Activated CD8-positive, alpha-beta memory T cell treated with anti-CD3 and anti-CD28 coated beads for 1 hour (primary cell): Measurements from ENCODE around the gene GALNT9.
"Not testable (repeated sequence)": the region's sequence is repeated elsewhere in the genome, so short reads cannot be mapped to it uniquely, and the experiment has no call there.

ENCODE experiments used
- DNase-seq, 2 donors: peaks; one replicate each; pipeline ENCODE4 v3.0.0-alpha.2; 2020; ENCODE audit warnings: low read depth in 1 of 2; ENCODE audit errors: extremely low read depth in 1 of 2

The GALNT9 gene

GRCh38 chr12:132295561-132295960, 33.8 kb downstream of the GALNT9 start:
- not testable (repeated sequence) for DNase-seq

GRCh38 chr12:132295101-132295526, 34.3 kb downstream of the GALNT9 start:
- no peak for DNase-seq

GRCh38 chr12:132294121-132295034, 35.0 kb downstream of the GALNT9 start:
- no peak for DNase-seq

- no peak for DNase-seq
Measured at GRCh38 chr12:132292328-132293319, 36.8 kb downstream of the GALNT9 start.

DNA sequence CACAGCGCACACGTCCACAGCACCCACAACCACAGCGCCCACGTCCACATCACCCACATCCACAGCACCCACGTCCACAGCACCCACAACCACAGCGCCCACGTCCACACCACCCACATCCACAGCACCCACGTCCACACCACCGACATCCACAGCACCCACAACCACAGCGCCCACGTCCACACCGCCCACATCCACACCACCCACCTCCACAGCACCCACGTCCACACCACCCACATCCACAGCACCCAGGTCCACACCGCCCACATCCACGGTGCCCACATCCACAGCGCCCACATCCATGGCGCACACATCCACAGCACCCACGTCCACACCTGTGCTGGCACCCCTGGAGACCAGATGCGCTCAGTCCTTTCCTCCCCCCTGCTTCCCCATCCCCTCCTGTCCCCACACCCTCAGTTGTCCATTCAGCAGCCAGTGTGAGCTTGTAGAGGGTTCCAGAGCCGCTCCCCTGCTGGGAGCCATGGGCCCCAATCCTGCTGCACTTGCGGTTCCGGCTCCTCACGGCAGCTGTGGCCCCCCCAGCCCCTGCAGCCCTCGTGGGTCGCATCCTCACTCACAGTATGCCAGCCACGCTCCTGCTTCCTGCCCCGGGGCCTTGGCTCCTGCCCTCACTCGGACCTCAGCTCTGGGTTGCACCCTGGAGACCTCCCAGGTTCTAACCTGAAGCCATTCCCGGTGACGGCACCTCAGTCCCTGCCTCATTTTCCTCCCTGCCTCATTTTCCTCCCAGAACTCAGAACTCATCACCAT, 37.8 kb downstream of the GALNT9 start:
- DNase-seq: no peak

GRCh38 chr12:132290203-132290540, 39.2 kb downstream of the GALNT9 start:
- DNase-seq: no peak

- no peak for DNase-seq
Measured at GRCh38 chr12:132289356-132290202, 39.8 kb downstream of the GALNT9 start.

GRCh38 chr12:132288516-132289215, 40.7 kb downstream of the GALNT9 start:
- no peak for DNase-seq

DNA sequence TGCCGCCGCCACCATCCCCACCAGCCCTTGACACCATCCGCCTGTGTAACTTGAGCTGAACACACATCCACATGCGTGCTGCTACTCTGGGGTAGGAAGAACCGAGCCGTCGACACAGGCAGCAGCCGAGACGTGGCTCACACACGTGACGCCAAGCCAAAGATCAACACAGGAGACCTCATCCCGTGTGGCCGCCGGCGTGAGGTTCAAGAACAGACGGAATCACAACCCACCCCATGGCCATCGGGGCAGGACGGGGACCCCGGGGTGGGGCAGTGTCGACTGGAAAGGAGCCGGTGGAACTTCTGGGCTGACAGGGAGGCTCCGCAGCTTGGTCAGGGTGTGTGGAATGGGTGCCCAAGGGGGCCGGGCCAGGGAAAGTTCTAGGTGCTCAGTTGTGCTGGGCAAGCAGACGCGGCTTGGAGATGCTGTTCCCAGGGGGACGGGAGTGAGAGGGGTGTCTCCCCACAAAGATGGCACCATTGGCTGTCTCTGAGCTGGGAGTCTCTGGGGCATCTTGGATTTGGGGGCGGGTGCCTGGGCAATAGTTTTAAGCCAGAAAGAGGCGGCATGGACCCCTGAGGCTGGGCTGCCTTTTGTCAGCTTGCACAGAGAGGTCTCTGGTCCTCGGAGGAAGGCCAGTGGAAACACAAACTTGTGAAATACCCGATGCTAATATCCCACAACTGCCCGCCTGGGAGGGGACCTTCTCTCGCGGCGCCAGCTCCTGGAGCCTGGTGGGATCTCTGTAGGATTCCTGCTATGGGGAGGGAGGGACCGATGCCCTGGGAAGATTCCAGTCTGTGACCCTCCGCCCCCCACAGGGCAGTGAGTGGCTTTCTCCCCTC, 41.8 kb downstream of the GALNT9 start:
- DNase-seq: no peak

DNA sequence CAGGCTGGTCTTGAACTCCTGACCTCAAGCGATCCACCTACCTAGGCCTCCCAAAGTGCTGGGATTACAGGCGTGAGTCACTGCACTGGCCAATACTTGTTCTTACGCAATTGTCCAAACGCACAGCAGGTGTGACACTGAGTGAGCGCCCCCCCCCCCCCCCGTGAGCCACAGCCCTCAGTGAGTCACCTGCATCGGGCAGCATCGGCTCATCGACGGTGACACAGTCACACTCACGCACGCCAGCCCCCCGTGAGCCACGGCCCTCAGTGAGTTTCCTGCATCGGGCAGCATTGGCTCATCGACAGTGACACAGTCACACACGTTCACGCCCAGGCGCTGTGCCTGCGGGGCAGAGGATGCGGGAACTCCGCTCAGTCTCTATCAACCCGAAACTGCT, 42.5 kb downstream of the GALNT9 start:
- no peak for DNase-seq

- no peak for DNase-seq
Measured at GRCh38 chr12:132285991-132286681, 43.3 kb downstream of the GALNT9 start.

GRCh38 chr12:132284827-132285741, 44.3 kb downstream of the GALNT9 start:
- DNase-seq: no peak

GRCh38 chr12:132284071-132284826, 45.1 kb downstream of the GALNT9 start:
- no peak for DNase-seq

- DNase-seq: no peak
Measured at GRCh38 chr12:132282950-132283771, 46.2 kb downstream of the GALNT9 start.
